HEK293T (cell line): ENCODE results near the gene TIMP1.
"Not testable (repeated sequence)": the region's sequence is repeated elsewhere in the genome, so short reads cannot be mapped to it uniquely, and the experiment has no call there.

Source experiments
- ARNT ChIP-seq: fragments of 450-650 bp; IDR thresholded peaks from 2 replicates; pipeline ENCODE4 v1.6.1; 2017; ENCODE audit warnings: mild to moderate bottlenecking
- BHLHE40 ChIP-seq: fragments of 450-650 bp; IDR thresholded peaks from 2 replicates; pipeline ENCODE4 v1.6.1; 2016; ENCODE audit warnings: mild to moderate bottlenecking, moderate library complexity, borderline replicate concordance
- CTBP1 ChIP-seq: fragments of 450-650 bp; IDR thresholded peaks from 2 replicates; pipeline ENCODE4 v1.6.1; 2016; ENCODE audit warnings: borderline replicate concordance
- ELF4 ChIP-seq: fragments of 450-650 bp; IDR thresholded peaks from 2 replicates; pipeline ENCODE4 v1.6.1; 2017; ENCODE audit warnings: antibody characterized with exemption
- FOXA1 ChIP-seq: fragments of 450-650 bp; IDR thresholded peaks from 2 replicates; pipeline ENCODE4 v1.6.1; 2016; ENCODE audit warnings: mild to moderate bottlenecking
- FOXM1 ChIP-seq: fragments of 450-650 bp; IDR thresholded peaks from 2 replicates; pipeline ENCODE4 v1.6.1; 2017; ENCODE audit warnings: mild to moderate bottlenecking, borderline replicate concordance
- HDGF ChIP-seq: fragments of 450-650 bp; IDR thresholded peaks from 2 replicates; pipeline ENCODE4 v1.6.1; 2017; ENCODE audit warnings: antibody characterized with exemption, borderline replicate concordance
- LEF1 ChIP-seq: fragments of 450-650 bp; IDR thresholded peaks from 2 replicates; pipeline ENCODE4 v1.6.1; 2017; ENCODE audit warnings: mild to moderate bottlenecking, borderline replicate concordance
- NFRKB ChIP-seq: fragments of 450-650 bp; IDR thresholded peaks from 2 replicates; pipeline ENCODE4 v1.6.1; 2016; ENCODE audit warnings: mild to moderate bottlenecking, moderate library complexity
- PKNOX1 ChIP-seq: fragments of 450-650 bp; IDR thresholded peaks from 2 replicates; pipeline ENCODE4 v1.6.1; 2016
- SP1 ChIP-seq: fragments of 450-650 bp; IDR thresholded peaks from 2 replicates; pipeline ENCODE4 v1.6.1; 2017
- SUZ12 ChIP-seq: fragments of 450-650 bp; IDR thresholded peaks from 2 replicates; pipeline ENCODE4 v1.6.1; 2016; ENCODE audit warnings: mild to moderate bottlenecking
- TARDBP ChIP-seq: fragments of 450-650 bp; IDR thresholded peaks from 2 replicates; pipeline ENCODE4 v1.6.1; 2016
- ZNF384 ChIP-seq: fragments of 450-650 bp; IDR thresholded peaks from 2 replicates; pipeline ENCODE4 v1.6.1; 2016

- not testable (repeated sequence) for TF ChIP-seq BHLHE40, ELF4, FOXA1, SP1, FOXM1, LEF1, TARDBP, NFRKB, CTBP1, SUZ12, ZNF384, ARNT, PKNOX1, HDGF
These were observed 20.9 kb downstream of the TIMP1 start for GRCh38 chrX:47603125-47603524.
